Measurements from ENCODE around the gene DGKG. TPM values are rescaled to one million over a fixed set of nuclear protein-coding genes. Genes with fewer than 3 reads are reported as not detected.

DGKG gene
- total and polyA plus RNA-seq, 9 of the 15 experiments (the other 6 are each of a cell fraction or from before 2014, with no cell fraction given): 0.01 to 0.36 (median 0.15) TPM

- H2AFZ ChIP-seq (ENCODE audit: low read depth, low read length): no peak overlapping the region
- no peak for FAIRE-seq
- no peaks in the 10 kb centered on the region for H3K79me2 ChIP-seq (ENCODE audit: control insufficient read depth, insufficient read depth, low read length)
- no peaks in the 10 kb centered on the region for H3K36me3 ChIP-seq (ENCODE audit: control insufficient read depth, insufficient read depth, low read length)
- in situ Hi-C loops (cut with MboI): no loop called here
- ChIA-PET POLR2A (interaction anchor here (1.4 kb wide), 1 partner anchor 16 kb away, joined by 3 read pairs; no protein-coding TSS in a partner anchor), CTCF (ENCODE audit: low intra/inter-chr PET ratio) (no interaction called here)
- H3K4me1 ChIP-seq (replicated peaks in 1 of 2; ENCODE audit: control insufficient read depth in 2 of 2, insufficient read depth in 2 of 2, low read length in 2 of 2): no peaks in the 10 kb centered on the region
- no peak overlapping the region for H3K4me2 ChIP-seq (ENCODE audit: insufficient read depth, low read length)
- H4K20me1 ChIP-seq (replicated peaks; ENCODE audit: control insufficient read depth, insufficient read depth, low read length): no peaks in the 10 kb centered on the region
- intact Hi-C loops (cut with micrococcal nuclease): no loop called here
- H3K27me3 ChIP-seq (ENCODE audit: control insufficient read depth in 2 of 2, insufficient read depth in 2 of 2, low read length in 2 of 2): peaks cover 8 to 38% of the 10 kb centered on the region in 2 experiments; a peak in 4 of 5 replicates
- 1% methylated on average over 6 of the region's 6 CpGs for WGBS (ENCODE audit: insufficient coverage, low coverage, missing lambda C conversion rate)
- H3K27ac ChIP-seq (ENCODE audit: extremely low read depth, low read depth, low read length): no peak overlapping the region
- H3K9ac ChIP-seq (ENCODE audit: insufficient read depth in 1 of 2, low read depth in 2 of 2, low read length in 2 of 2): no peak overlapping the region
- H3K9me1 ChIP-seq (ENCODE audit: control insufficient read depth, insufficient read depth, low read length): peaks cover 3% of the 10 kb centered on the region
- no TSS peak for BruUV-seq (replicated peaks)
- no peaks in the 10 kb centered on the region for H3K9me3 ChIP-seq (replicated peaks; ENCODE audit: control insufficient read depth, insufficient read depth, low read depth, low read length)
- no peak for DNase-seq (ENCODE audit: extremely low read depth in 1 of 4, low spot score in 3 of 4)
- no peak for ATAC-seq
- H3K4me3 ChIP-seq: no peak overlapping the region
- TF ChIP-seq, protein P1, sequence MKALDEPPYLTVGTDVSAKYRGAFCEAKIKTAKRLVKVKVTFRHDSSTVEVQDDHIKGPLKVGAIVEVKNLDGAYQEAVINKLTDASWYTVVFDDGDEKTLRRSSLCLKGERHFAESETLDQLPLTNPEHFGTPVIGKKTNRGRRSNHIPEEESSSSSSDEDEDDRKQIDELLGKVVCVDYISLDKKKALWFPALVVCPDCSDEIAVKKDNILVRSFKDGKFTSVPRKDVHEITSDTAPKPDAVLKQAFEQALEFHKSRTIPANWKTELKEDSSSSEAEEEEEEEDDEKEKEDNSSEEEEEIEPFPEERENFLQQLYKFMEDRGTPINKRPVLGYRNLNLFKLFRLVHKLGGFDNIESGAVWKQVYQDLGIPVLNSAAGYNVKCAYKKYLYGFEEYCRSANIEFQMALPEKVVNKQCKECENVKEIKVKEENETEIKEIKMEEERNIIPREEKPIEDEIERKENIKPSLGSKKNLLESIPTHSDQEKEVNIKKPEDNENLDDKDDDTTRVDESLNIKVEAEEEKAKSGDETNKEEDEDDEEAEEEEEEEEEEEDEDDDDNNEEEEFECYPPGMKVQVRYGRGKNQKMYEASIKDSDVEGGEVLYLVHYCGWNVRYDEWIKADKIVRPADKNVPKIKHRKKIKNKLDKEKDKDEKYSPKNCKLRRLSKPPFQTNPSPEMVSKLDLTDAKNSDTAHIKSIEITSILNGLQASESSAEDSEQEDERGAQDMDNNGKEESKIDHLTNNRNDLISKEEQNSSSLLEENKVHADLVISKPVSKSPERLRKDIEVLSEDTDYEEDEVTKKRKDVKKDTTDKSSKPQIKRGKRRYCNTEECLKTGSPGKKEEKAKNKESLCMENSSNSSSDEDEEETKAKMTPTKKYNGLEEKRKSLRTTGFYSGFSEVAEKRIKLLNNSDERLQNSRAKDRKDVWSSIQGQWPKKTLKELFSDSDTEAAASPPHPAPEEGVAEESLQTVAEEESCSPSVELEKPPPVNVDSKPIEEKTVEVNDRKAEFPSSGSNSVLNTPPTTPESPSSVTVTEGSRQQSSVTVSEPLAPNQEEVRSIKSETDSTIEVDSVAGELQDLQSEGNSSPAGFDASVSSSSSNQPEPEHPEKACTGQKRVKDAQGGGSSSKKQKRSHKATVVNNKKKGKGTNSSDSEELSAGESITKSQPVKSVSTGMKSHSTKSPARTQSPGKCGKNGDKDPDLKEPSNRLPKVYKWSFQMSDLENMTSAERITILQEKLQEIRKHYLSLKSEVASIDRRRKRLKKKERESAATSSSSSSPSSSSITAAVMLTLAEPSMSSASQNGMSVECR (CRISPR knock-in tag; IDR thresholded peaks at IDR 0.05): no peak
- TF ChIP-seq MEF2D (tag; conservative IDR thresholded peaks at IDR 0.05; ENCODE audit: low read depth) (no peak), GATAD2B (IDR thresholded peaks at IDR 0.05; ENCODE audit: borderline replicate concordance) (no peak), ADNP (tag; IDR thresholded peaks at IDR 0.05) (no peak), ASH1L (IDR thresholded peaks at IDR 0.05; ENCODE audit: borderline replicate concordance, low read depth, partially characterized antibody) (no peak), SMAD3 (CRISPR knock-in tag; conservative IDR thresholded peaks at IDR 0.05) (no peak), UBTF (IDR thresholded peaks at IDR 0.05; ENCODE audit: borderline replicate concordance in 1 of 2, low read depth in 2 of 2, low read length in 2 of 2) (no peak), GABPA (tag; conservative IDR thresholded peaks at IDR 0.05; ENCODE audit: low read depth) (no peak)
- TF ChIP-seq, protein P2, sequence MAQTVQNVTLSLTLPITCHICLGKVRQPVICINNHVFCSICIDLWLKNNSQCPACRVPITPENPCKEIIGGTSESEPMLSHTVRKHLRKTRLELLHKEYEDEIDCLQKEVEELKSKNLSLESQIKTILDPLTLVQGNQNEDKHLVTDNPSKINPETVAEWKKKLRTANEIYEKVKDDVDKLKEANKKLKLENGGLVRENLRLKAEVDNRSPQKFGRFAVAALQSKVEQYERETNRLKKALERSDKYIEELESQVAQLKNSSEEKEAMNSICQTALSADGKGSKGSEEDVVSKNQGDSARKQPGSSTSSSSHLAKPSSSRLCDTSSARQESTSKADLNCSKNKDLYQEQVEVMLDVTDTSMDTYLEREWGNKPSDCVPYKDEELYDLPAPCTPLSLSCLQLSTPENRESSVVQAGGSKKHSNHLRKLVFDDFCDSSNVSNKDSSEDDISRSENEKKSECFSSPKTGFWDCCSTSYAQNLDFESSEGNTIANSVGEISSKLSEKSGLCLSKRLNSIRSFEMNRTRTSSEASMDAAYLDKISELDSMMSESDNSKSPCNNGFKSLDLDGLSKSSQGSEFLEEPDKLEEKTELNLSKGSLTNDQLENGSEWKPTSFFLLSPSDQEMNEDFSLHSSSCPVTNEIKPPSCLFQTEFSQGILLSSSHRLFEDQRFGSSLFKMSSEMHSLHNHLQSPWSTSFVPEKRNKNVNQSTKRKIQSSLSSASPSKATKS (CRISPR knock-in tag; IDR thresholded peaks at IDR 0.05): no peak
Measured at GRCh38 chr3:186382217-186382885, 20.3 kb upstream of the DGKG start.
